ENCODE results near the gene CASS4. TPM values are rescaled to one million over a fixed set of nuclear protein-coding genes. Genes with fewer than 3 reads are reported as not detected.

Gene CASS4
- polyA plus RNA-seq, 1 donor from 2014 or later: 0.56 TPM

- Histone ChIP-seq H3K9me3 (ENCODE audit: low read length) (no peaks in the 10 kb centered on the region), H3K79me2 (replicated peaks; ENCODE audit: insufficient read depth, low read length) (no peaks in the 10 kb centered on the region), H3K27me3 (ENCODE audit: insufficient read depth, low read depth, low read length) (no peaks in the 10 kb centered on the region), H3K27ac (ENCODE audit: low read length) (no peak overlapping the region), H3K9ac (ENCODE audit: low read length) (no peak overlapping the region), H3F3A (ENCODE audit: insufficient read depth, low read length, poor library complexity, severe bottlenecking) (no peaks in the 10 kb centered on the region), H3K4me2 (ENCODE audit: low read length) (no peak overlapping the region), H3K36me3 (ENCODE audit: insufficient read depth, low read length) (no peaks in the 10 kb centered on the region), H3K4me3 (ENCODE audit: low read length) (no peak overlapping the region), H2AFZ (ENCODE audit: low read depth, low read length) (no peak overlapping the region), H3K9me2 (ENCODE audit: insufficient read depth, low read length) (no peaks in the 10 kb centered on the region), H4K20me1 (ENCODE audit: insufficient read depth) (no peaks in the 10 kb centered on the region)
- TF ChIP-seq POLR2AphosphoS5 (IDR thresholded peaks at IDR 0.05) (no peak), CTCF (IDR thresholded peaks at IDR 0.05; ENCODE audit: poor library complexity, severe bottlenecking) (no peak), EZH2 (IDR thresholded peaks at IDR 0.05; ENCODE audit: borderline replicate concordance, insufficient read depth, low read length, poor library complexity, severe bottlenecking) (no peak), TAF1 (IDR thresholded peaks at IDR 0.05; ENCODE audit: low read depth) (no peak), REST (IDR thresholded peaks at IDR 0.05; ENCODE audit: borderline replicate concordance) (no peak), MXI1 (conservative IDR thresholded peaks at IDR 0.05; ENCODE audit: poor library complexity, severe bottlenecking) (no peak), EP300 (conservative IDR thresholded peaks at IDR 0.05; ENCODE audit: poor library complexity, severe bottlenecking) (no peak), RAD21 (conservative IDR thresholded peaks at IDR 0.05) (no peak), SMC3 (conservative IDR thresholded peaks at IDR 0.05; ENCODE audit: poor library complexity) (no peak)
Measured at GRCh38 chr20:56445540-56445939, 33.5 kb downstream of the CASS4 start.

GRCh38 chr20:56447227-56447626, 35.2 kb downstream of the CASS4 start:
- Histone ChIP-seq H3K9ac (ENCODE audit: low read length) (no peak overlapping the region), H3K9me3 (ENCODE audit: low read length) (no peaks in the 10 kb centered on the region), H3K36me3 (ENCODE audit: insufficient read depth, low read length) (no peaks in the 10 kb centered on the region), H3K4me2 (ENCODE audit: low read length) (no peak overlapping the region), H3K79me2 (replicated peaks; ENCODE audit: insufficient read depth, low read length) (no peaks in the 10 kb centered on the region), H3K4me3 (ENCODE audit: low read length) (no peak overlapping the region), H3K27me3 (ENCODE audit: insufficient read depth, low read depth, low read length) (no peaks in the 10 kb centered on the region), H3F3A (ENCODE audit: insufficient read depth, low read length, poor library complexity, severe bottlenecking) (no peaks in the 10 kb centered on the region), H3K27ac (ENCODE audit: low read length) (no peak overlapping the region), H4K20me1 (ENCODE audit: insufficient read depth) (no peaks in the 10 kb centered on the region), H3K9me2 (ENCODE audit: insufficient read depth, low read length) (no peaks in the 10 kb centered on the region), H2AFZ (ENCODE audit: low read depth, low read length) (no peak overlapping the region)
- TF ChIP-seq MXI1 (conservative IDR thresholded peaks at IDR 0.05; ENCODE audit: poor library complexity, severe bottlenecking): no peak
- no peak for TF ChIP-seq RAD21 (conservative IDR thresholded peaks at IDR 0.05)
- no peak for TF ChIP-seq REST (IDR thresholded peaks at IDR 0.05; ENCODE audit: borderline replicate concordance)
- TF ChIP-seq CTCF (IDR thresholded peaks at IDR 0.05; ENCODE audit: poor library complexity, severe bottlenecking): no peak

All from neural cell (in vitro differentiated cells).